TTC549 (cell line): ENCODE results near the gene ENOX1.

ENCODE experiments used
- FAIRE-seq: peaks from 2 replicates; lab custom pipeline; 2012; peaks lifted over from hg19 to GRCh38; lab: Jason Lieb, UNC

ENOX1 gene

DNA sequence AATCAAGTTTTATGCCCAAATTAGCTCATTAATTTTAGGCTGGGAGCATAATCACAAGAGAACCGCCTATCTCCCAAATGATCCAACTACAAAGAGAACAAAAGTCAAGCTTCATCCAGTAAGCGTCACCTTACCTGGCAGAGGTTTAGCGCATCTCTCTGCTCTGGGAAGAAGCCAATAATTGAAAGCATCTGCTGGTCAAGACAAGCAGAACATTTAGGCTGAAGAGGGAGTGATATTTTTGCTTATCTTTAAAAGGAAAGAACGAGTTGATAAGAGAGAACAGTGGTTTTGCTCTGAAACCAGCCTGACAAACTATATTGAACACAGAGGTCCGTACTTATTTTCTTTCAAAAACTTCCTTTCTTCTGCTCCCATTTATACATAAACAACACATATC, 242.1 kb downstream of the ENOX1 start:
- FAIRE-seq: no peak

DNA sequence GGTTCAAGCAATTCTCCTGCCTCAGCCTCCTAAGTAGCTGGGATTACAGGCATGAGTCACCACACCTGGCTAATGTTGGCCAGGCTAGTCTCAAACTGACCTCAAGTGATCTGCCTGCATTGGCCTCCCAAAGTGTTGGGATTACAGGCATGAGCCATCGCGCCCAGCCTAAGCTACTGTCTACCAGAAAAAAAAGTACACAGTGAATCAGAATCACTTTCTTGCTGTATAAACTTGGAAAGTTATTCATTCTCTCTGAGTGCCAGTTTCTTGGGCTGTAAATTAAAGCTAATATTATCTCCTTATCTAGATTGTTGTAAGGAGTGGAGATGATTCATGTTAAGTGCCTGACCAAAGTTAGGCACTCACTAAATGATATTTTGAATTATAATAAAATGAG, 242.8 kb downstream of the ENOX1 start:
- FAIRE-seq: no peak

GRCh38 chr13:43543331-43543730, 243.4 kb downstream of the ENOX1 start:
- no peak for FAIRE-seq

- no peak for FAIRE-seq
Measured at GRCh38 chr13:43537124-43537523, 249.6 kb downstream of the ENOX1 start.

GRCh38 chr13:43529796-43530195, 257.0 kb downstream of the ENOX1 start:
- no peak for FAIRE-seq

DNA sequence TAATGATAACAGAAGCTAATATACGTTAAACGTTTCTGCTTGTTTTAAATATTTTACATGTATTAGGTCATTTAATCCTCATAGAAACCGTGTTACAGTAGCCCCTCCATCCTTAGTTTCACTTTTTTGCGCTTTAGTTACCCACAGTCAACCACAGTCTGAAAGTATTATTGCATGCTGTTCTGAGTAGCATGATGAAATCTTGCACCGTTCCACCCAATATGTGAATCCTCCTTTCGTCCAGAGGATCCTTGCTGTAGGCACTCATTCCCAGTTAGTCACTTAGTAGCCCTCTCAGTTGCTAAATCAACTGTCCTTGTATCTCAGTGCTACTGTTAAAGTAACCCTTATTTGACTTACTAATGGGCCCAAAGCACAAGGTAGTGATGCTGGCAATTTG, 257.8 kb downstream of the ENOX1 start:
- FAIRE-seq: no peak

GRCh38 chr13:43522788-43523187, 264.0 kb downstream of the ENOX1 start:
- no peak for FAIRE-seq

GRCh38 chr13:43520351-43520750, 266.4 kb downstream of the ENOX1 start:
- no peak for FAIRE-seq

GRCh38 chr13:43518833-43519232, 267.9 kb downstream of the ENOX1 start:
- no peak for FAIRE-seq

- FAIRE-seq: no peak
Measured at GRCh38 chr13:43516401-43516833, 270.4 kb downstream of the ENOX1 start.

DNA sequence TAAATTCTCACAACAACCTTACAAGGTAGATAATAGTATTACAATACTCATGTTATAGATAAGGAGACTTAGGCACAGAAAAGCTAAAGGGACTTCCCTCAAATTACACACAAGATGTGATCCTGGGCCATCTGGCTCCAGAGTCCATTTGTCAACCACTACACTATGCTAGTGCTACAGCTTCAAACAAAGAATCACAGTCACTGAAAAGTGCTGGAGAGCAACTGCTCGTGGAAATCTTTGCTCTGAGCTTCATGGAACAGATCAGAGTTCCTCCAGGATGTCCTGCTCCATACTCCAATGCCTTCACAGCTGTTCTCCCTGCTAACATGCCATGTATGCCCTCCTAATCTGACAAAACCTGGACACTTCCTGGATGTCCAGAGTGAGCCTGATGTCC, 271.2 kb downstream of the ENOX1 start:
- no peak for FAIRE-seq

GRCh38 chr13:43514311-43514710, 272.5 kb downstream of the ENOX1 start:
- no peak for FAIRE-seq

- no peak for FAIRE-seq
Measured at GRCh38 chr13:43512221-43512620, 274.6 kb downstream of the ENOX1 start.

GRCh38 chr13:43510956-43511901, 275.5 kb downstream of the ENOX1 start:
- FAIRE-seq: no peak

DNA sequence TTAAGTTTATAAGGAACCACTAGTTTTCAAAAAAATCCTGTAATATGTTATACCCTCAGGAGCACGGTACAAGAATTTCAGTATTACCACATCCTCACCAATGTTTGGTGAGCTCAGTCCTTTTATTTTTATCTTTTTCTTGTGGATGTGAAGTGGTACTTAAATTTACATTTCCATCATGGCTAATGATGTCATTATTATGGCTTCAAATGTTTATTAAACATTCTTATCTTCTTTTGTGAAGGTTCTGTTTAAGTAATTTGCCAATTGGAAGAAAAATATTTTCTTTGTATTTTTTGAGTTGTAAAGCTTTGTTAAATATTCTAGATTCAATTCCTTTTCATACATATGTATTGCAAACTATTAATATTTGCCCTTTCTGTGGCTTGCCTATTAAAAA, 291.0 kb downstream of the ENOX1 start:
- no peak for FAIRE-seq

GRCh38 chr13:43494206-43494605, 292.6 kb downstream of the ENOX1 start:
- FAIRE-seq: no peak

- FAIRE-seq: no peak
Measured at GRCh38 chr13:43493496-43494000, 293.2 kb downstream of the ENOX1 start.

DNA sequence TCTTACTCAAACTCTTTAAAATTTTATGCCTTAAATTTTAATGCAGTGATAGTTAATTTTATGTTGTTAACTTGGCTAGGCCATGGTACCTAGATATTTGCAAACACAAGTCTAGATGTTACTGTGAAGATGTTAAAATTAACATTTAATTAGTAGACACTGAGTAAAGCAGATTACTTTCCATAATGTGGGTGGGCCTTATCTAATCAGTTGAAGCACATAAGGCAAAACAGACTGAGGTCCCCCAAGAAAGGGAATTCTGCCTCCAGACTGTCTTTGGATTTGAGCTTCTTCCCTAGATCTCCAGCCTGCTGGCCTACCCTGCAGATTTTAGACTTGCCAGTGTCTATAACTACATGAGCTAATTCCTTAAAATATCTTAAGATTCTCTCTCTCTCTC, 294.0 kb downstream of the ENOX1 start:
- FAIRE-seq: no peak

GRCh38 chr13:43492311-43492710, 294.5 kb downstream of the ENOX1 start:
- no peak for FAIRE-seq

DNA sequence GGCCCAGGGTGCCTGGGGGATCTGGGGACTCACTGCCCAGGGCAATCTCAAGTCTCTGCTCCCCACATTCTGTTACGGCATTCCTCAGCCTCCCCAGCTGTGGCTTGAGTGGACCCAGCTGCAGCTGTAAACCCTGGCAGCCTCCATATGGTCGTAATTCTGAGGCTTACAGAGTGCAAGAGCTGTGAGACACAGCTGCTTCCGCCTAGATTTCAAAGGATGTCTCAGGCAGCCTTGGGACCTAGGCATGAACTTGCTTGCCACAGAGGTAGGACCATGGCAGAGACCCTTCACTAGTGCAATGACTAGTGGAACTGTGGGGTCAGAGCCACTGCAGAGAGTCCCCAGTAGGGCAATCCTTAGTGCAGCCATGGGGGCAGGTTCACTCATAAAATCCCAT, 297.5 kb downstream of the ENOX1 start:
- no peak for FAIRE-seq

GRCh38 chr13:43487885-43488284, 298.9 kb downstream of the ENOX1 start:
- no peak for FAIRE-seq

GRCh38 chr13:43487461-43487860, 299.3 kb downstream of the ENOX1 start:
- no peak for FAIRE-seq

- no peak for FAIRE-seq
Measured at GRCh38 chr13:43484432-43485225, 302.1 kb downstream of the ENOX1 start.
